ENCODE measurements around the gene KRTAP6-2. TPM values are rescaled to one million over a fixed set of nuclear protein-coding genes. Genes with fewer than 3 reads are reported as not detected.

Gene KRTAP6-2
- total RNA-seq, 2 experiments from 2014 or later = not detected

DNA sequence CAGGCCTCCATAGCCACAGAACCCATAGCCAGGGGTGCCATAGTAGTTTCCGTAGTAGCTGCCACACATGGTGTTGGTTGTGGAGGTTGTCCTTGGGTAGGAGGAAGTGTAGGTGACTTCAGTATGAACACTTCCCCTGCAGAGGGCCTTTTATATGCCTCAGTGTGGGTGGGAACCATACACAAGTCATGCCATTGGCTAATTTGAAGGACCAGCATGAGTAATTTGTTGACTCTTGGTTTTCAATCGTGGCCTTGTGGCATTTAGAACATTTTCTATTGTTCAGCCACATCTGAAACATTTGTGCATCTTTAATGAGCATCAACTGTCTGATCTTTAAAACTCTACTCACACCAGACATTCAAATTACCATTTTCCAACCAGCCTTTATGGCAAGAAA, 15.1 kb upstream of the KRTAP6-2 start, which contains the start of gene KRTAP6-1:
KRTAP6-1 (minus strand) TSS at position 95 of the 400 bp plus-strand sequence; CDS start at position 69, 26 bp downstream.
- Mint-ChIP-seq H3K27me3 (no peaks in the 10 kb centered on the region), H3K4me1 (ENCODE audit: low read depth) (no peaks in the 10 kb centered on the region), H3K36me3 (no peaks in the 10 kb centered on the region), H3K9me3 (peaks cover 8% of the 10 kb centered on the region), H3K4me3 (no peak within 1 kb of the TSS), H3K27ac (no peak within 1 kb of the TSS)
- ChIA-PET POLR2A (no interaction called here), CTCF (no interaction called here)
- intact Hi-C loops (cut with micrococcal nuclease) = no loop called here
- DNase-seq = no peak

DNA sequence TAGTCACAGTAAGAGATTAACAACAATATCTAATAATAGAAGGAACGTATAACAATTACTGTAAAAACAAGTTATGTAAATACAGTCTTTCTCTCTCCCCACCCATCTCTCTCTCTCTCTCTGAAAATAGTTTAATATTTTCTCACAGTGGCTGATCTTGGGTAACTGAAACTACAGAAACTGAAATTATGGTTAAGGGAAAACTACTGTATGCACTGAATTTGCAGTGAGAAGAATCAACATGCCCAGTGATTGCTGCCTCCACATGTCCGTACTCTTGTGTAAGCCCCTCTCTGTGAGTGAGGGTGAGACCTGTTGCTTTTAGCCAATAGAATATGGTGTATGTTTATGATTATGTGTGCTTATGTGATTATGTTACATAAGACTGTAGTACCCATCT, 13.4 kb upstream of the KRTAP6-2 start:
- Mint-ChIP-seq H3K4me3 (no peak overlapping the region), H3K27me3 (no peaks in the 10 kb centered on the region), H3K27ac (no peak overlapping the region)

DNA sequence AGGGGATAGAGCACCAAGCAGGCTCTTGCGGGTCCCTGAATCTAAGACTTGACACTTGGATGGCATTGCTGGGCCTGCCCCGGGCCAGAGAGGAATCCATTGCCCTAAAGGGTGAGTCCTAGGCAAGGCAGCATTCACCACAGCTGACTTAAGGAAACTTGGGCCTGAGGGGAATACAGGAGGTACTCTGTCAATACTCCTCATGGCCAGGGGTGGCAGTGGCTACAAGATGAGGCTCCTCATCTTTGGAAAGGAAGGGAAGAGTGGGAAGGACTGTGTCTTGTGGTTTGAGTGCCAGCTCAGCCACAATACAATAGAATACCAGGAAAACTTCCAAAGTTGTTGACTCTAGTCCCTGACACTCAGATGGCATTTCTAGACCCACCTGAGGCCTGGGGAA, 7.3 kb upstream of the KRTAP6-2 start:
- H3K4me1 Mint-ChIP-seq (ENCODE audit: low read depth) = no peaks in the 10 kb centered on the region
- H3K36me3 Mint-ChIP-seq = no peaks in the 10 kb centered on the region
- DNase-seq = no peak
- ChIA-PET POLR2A (no interaction called here), CTCF (no interaction called here)
- intact Hi-C loops (cut with micrococcal nuclease) = no loop called here
- H3K27ac Mint-ChIP-seq = no peak overlapping the region
- H3K4me3 Mint-ChIP-seq = no peak overlapping the region
- no peaks in the 10 kb centered on the region for H3K27me3 Mint-ChIP-seq
- peaks cover 11% of the 10 kb centered on the region for H3K9me3 Mint-ChIP-seq

More for the DNA sequence above, 13.4 kb upstream of the KRTAP6-2 start:
- DNase-seq = no peak
- ChIA-PET CTCF (no interaction called here), POLR2A (no interaction called here)
- Mint-ChIP-seq H3K9me3 (peaks cover 10% of the 10 kb centered on the region), H3K4me1 (ENCODE audit: low read depth) (no peaks in the 10 kb centered on the region), H3K36me3 (no peaks in the 10 kb centered on the region)
- intact Hi-C loops (cut with micrococcal nuclease) = no loop called here

DNA sequence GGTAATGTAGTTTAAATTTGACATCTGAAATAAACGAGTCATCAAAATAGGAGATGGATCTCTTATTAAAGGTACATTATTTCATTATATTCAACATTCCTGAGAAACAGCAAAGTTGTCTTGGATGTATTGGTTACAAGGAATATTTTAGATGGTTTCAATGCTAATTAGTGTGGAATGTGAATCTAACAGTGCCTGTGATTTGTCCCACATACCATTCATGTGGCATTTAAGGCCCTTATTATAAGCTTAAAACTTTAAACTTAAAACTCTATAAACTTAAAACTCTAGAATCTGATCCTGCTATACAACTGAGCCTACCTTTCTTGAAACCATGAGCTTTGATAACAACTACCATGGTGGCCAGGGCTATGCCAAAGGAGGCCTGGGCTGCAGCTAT, 2.1 kb upstream of the KRTAP6-2 start, which contains the start of gene KRTAP22-1:
KRTAP22-1 (plus strand) TSS at position 301 of the 400 bp plus-strand sequence.
- Mint-ChIP-seq H3K36me3 (no peaks in the 10 kb centered on the region), H3K27me3 (no peaks in the 10 kb centered on the region), H3K9me3 (peaks cover 5% of the 10 kb centered on the region), H3K4me3 (no peak within 1 kb of the TSS), H3K27ac (no peak within 1 kb of the TSS), H3K4me1 (ENCODE audit: low read depth) (no peaks in the 10 kb centered on the region)
- no peak for DNase-seq
- CTCF ChIA-PET = no interaction called here
- intact Hi-C loops (cut with micrococcal nuclease) = no loop called here
- POLR2A ChIA-PET = no interaction called here

DNA sequence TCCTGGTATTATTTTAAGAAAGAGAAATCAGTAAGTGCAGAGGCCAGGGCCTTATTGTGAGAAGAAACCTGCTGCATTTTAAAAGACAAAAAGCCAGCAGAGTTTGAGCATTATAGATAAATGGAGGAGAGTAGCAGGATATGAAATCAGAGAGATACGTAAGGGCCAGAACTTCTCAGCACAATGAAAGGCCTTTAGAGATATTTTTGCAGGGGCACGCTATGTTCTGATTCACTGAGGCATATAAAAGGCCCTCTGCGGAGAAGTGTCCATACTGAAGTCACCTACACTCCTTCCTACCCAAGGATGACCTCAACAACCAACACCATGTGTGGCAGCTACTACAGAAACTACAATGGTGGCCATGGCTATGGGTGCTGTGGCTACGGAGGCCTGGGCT, 6.6 kb downstream of the KRTAP6-2 start, which contains the start of gene KRTAP6-3:
KRTAP6-3 (plus strand) TSS at position 301 of the 400 bp plus-strand sequence; CDS start at position 307, 6 bp downstream.
- CTCF ChIA-PET = no interaction called here
- Mint-ChIP-seq H3K4me1 (ENCODE audit: low read depth) (no peaks in the 10 kb centered on the region), H3K36me3 (no peaks in the 10 kb centered on the region)

DNA sequence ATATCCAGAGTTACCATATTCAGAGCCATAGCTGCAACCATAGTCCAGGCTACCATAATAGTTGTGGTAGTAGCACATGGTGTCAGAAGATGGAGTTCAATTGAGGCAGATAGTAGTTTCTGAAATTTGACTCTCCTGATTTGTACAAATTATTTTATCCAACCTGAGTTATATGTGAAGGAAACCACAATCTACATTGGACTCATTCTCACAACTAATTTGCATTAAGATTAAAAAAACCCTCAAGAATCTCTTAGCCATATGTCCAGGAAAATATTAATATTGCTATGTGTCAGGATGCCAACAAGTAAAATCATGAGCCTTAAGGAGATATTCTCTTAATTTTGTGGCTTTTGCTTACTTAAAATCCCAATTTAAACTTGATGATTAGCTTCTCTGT, 8.4 kb downstream of the KRTAP6-2 start, which contains the start of gene KRTAP22-2:
KRTAP22-2 (minus strand) TSS at position 101 of the 400 bp plus-strand sequence.
- ChIA-PET POLR2A (no interaction called here), CTCF (no interaction called here)
- H3K4me1 Mint-ChIP-seq (ENCODE audit: low read depth) = no peaks in the 10 kb centered on the region
- no peaks in the 10 kb centered on the region for H3K27me3 Mint-ChIP-seq
- no peak within 1 kb of the TSS for H3K27ac Mint-ChIP-seq
- H3K4me3 Mint-ChIP-seq = no peak within 1 kb of the TSS
- H3K36me3 Mint-ChIP-seq = no peaks in the 10 kb centered on the region
- intact Hi-C loops (cut with micrococcal nuclease) = no loop called here
- no peak for DNase-seq
- H3K9me3 Mint-ChIP-seq = no peaks in the 10 kb centered on the region

More for the DNA sequence above, 6.6 kb downstream of the KRTAP6-2 start, which contains the start of gene KRTAP6-3:
- POLR2A ChIA-PET = no interaction called here
- H3K9me3 Mint-ChIP-seq = no peaks in the 10 kb centered on the region
- intact Hi-C loops (cut with micrococcal nuclease) = no loop called here
- no peaks in the 10 kb centered on the region for H3K27me3 Mint-ChIP-seq
- H3K4me3 Mint-ChIP-seq = no peak within 1 kb of the TSS
- no peak within 1 kb of the TSS for H3K27ac Mint-ChIP-seq
- no peak for DNase-seq

DNA sequence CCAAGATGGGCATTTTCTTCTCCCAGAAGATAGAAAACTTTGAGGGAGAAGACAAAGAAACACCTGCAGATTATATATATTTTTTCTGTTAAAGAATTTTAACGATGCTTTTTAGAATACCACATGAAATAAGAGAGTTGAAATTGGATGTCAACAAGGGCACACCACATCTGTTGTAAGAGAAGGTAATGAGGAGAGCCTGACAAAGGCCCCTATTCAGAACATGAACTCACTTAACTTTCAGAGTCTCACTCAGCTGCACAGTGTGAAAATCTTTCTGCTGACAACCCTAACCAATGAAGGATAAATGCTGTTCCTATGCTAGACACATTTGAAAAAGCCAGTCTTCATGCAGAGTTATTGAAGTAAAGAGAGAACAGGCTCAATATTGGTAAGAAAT, 15.8 kb downstream of the KRTAP6-2 start:
- Mint-ChIP-seq H3K9me3 (no peaks in the 10 kb centered on the region), H3K27me3 (no peaks in the 10 kb centered on the region), H3K4me3 (no peak overlapping the region), H3K36me3 (no peaks in the 10 kb centered on the region), H3K27ac (no peak overlapping the region), H3K4me1 (ENCODE audit: low read depth) (no peaks in the 10 kb centered on the region)
- ChIA-PET CTCF (no interaction called here), POLR2A (no interaction called here)
- no peak for DNase-seq
- intact Hi-C loops (cut with micrococcal nuclease) = no loop called here

DNA sequence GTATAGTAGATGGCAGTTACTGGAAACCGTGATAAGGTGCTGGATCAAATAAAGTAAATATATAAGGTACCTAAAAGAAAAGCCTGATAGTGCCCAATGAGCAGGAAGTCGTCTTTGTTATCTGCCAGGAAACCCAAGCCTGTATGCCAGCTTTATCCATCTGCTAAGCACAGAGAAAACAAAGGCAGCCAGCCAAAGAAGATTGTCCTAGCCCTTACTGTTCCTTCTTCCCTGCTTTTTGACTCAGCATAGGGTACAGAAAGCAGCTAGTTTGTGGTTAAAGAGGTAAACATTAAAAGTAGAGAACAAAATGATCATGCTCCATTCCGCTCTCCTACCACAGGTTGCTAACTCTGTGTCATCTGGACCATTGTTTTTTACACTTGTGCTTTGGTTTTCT, 18.6 kb downstream of the KRTAP6-2 start:
- DNase-seq = no peak
- Mint-ChIP-seq H3K27ac (no peak overlapping the region), H3K4me3 (no peak overlapping the region), H3K9me3 (no peaks in the 10 kb centered on the region), H3K27me3 (no peaks in the 10 kb centered on the region), H3K4me1 (ENCODE audit: low read depth) (no peaks in the 10 kb centered on the region), H3K36me3 (no peaks in the 10 kb centered on the region)
- ChIA-PET POLR2A (no interaction called here), CTCF (no interaction called here)
- intact Hi-C loops (cut with micrococcal nuclease) = no loop called here

DNA sequence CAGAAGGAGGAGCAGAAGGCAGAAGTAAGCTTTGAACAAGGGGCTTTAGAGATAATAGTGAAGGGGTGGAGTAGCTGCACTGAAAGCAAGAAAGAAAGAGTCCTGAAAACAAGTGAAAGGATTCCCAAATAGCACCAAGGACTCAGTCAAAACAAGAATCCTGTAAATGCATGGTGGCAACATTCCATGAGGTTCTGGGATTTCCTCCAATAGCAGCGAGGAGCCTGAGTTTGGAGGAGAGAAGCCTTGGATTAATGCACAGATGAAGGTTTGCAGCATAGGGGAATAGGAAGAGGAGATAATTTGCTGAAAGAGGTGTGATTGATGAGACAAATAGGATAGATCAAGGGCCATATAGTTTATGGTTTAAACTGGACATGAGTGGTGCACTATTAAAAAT, 19.4 kb downstream of the KRTAP6-2 start:
- Mint-ChIP-seq H3K27me3 (no peaks in the 10 kb centered on the region), H3K4me3 (no peak overlapping the region), H3K9me3 (no peaks in the 10 kb centered on the region), H3K27ac (no peak overlapping the region), H3K36me3 (no peaks in the 10 kb centered on the region), H3K4me1 (ENCODE audit: low read depth) (no peaks in the 10 kb centered on the region)
- intact Hi-C loops (cut with micrococcal nuclease) = no loop called here
- no peak for DNase-seq
- CTCF ChIA-PET = no interaction called here
- POLR2A ChIA-PET = no interaction called here

DNA sequence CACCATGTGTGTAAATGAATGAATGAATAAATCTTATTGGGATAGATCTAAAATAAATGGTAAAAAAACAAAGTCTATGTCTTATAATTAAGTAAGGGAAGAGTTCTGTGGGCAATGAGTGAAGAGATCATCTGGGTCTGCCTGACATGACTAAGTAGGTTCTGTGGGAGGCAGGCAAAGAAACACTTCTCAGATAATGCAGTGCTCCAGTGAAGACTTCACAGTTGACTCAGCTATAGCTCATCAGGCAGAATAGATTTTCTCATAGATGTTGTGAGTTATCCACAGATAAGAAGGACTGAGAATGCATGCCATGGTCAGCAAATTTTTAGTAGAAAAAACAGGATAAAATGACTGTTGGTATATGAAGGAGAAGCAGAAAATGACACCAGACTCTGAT, 20.9 kb downstream of the KRTAP6-2 start:
- intact Hi-C loops (cut with micrococcal nuclease) = no loop called here
- Mint-ChIP-seq H3K4me3 (no peak overlapping the region), H3K27me3 (no peaks in the 10 kb centered on the region), H3K9me3 (no peaks in the 10 kb centered on the region), H3K27ac (no peak overlapping the region), H3K4me1 (ENCODE audit: low read depth) (no peaks in the 10 kb centered on the region), H3K36me3 (no peaks in the 10 kb centered on the region)
- CTCF ChIA-PET = no interaction called here
- POLR2A ChIA-PET = no interaction called here
- no peak for DNase-seq

DNA sequence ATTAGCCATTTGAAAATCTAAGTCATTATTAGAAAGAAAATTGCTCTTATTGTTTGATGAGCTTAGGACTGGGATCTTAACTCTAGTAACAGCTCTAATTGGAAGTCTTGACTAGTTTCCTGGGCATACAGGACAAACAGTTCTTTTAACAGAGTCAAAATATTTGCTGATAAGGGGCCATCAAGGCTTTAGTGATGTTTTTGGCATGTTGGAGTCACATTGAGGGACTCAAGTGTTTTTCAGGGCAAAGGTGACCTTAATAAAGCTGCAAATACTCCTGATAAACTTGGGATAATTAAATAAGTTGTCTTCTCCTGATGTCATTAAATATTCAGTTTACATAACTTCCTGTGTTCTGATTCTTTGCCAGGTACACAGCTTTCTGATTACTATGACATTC, 31.1 kb downstream of the KRTAP6-2 start:
- H3K36me3 Mint-ChIP-seq = no peaks in the 10 kb centered on the region
- H3K9me3 Mint-ChIP-seq = no peaks in the 10 kb centered on the region
- no peaks in the 10 kb centered on the region for H3K27me3 Mint-ChIP-seq
- H3K27ac Mint-ChIP-seq = no peak overlapping the region
- intact Hi-C loops (cut with micrococcal nuclease) = no loop called here
- no peak for DNase-seq
- no peaks in the 10 kb centered on the region for H3K4me1 Mint-ChIP-seq (ENCODE audit: low read depth)
- ChIA-PET POLR2A (no interaction called here), CTCF (no interaction called here)
- no peak overlapping the region for H3K4me3 Mint-ChIP-seq

DNA sequence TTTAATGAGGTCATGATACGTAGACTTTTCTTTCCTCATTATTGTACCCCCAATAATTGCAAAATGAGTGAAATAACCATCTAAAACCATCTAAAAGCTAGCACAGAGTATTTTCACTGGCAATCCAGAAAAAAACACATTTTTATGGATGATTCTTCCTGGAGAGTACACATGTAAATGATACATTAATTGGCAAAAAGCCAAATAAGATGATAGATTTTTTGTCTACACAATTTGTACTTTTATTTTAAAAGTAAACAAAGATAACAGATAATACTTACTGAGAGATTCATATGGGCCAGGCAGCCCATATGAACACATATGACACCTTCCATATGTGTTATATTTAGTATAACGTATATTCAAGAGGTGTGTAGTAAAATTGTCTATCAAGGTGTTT, 35.1 kb downstream of the KRTAP6-2 start:
- no peak for DNase-seq

DNA sequence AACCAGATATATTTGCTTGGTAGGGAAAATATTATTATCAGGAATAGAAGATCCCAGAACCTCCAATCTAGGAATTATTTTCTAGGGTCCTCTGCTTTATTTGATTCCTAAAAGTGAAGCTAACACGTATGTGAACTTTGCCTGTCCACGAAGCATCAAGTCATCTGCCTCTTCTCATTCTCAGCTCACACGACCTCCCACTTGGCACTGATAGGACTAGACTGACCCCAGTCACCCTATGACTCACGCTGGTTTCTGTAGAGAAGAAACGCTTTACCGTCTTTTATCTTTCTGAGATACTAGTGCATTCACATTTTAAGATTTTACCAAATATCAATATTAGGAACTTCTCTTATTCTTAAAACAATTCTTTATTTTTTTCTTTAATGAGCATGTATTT, 35.6 kb downstream of the KRTAP6-2 start:
- Mint-ChIP-seq H3K4me3 (no peak overlapping the region), H3K4me1 (ENCODE audit: low read depth) (no peaks in the 10 kb centered on the region), H3K27me3 (no peaks in the 10 kb centered on the region), H3K9me3 (no peaks in the 10 kb centered on the region), H3K36me3 (no peaks in the 10 kb centered on the region), H3K27ac (no peak overlapping the region)
- no peak for DNase-seq
- intact Hi-C loops (cut with micrococcal nuclease) = no loop called here
- ChIA-PET CTCF (no interaction called here), POLR2A (no interaction called here)

More for the DNA sequence above, 35.1 kb downstream of the KRTAP6-2 start:
- Mint-ChIP-seq H3K27ac (no peak overlapping the region), H3K9me3 (no peaks in the 10 kb centered on the region), H3K36me3 (no peaks in the 10 kb centered on the region), H3K4me3 (no peak overlapping the region), H3K4me1 (ENCODE audit: low read depth) (no peaks in the 10 kb centered on the region), H3K27me3 (no peaks in the 10 kb centered on the region)
- intact Hi-C loops (cut with micrococcal nuclease) = no loop called here
- POLR2A ChIA-PET = no interaction called here
- CTCF ChIA-PET = no interaction called here

DNA sequence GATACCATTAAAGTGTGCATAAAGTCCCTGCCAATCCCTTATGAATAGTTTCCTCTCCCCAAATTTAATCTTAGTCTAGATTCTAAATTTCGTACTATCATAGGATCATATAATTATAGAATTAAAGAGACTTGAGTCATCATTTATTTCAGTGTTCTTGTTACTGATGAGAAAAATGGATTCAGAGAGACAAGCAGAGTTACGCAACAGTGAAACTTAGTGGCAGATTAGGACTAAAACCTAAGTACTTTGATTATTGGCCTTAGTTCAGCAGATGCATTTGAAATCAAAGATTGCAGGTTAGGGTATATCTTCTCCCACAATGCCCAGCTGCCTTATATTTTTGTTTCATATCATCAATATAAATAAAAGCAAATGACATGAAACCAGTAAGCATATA, 36.7 kb downstream of the KRTAP6-2 start:
- POLR2A ChIA-PET = no interaction called here
- no peak overlapping the region for H3K4me3 Mint-ChIP-seq
- H3K9me3 Mint-ChIP-seq = no peaks in the 10 kb centered on the region
- H3K4me1 Mint-ChIP-seq (ENCODE audit: low read depth) = no peaks in the 10 kb centered on the region
- no peak overlapping the region for H3K27ac Mint-ChIP-seq
- CTCF ChIA-PET = no interaction called here
- DNase-seq = no peak
- H3K36me3 Mint-ChIP-seq = no peaks in the 10 kb centered on the region
- intact Hi-C loops (cut with micrococcal nuclease) = no loop called here
- no peaks in the 10 kb centered on the region for H3K27me3 Mint-ChIP-seq

All from activated CD4-positive, alpha-beta memory T cell treated with anti-CD3 and anti-CD28 coated beads for 36 hours (primary cell).